Right forelimb (tissue), 1 donor: ENCODE data around the gene GAB2.

Experiments
- DNase-seq: peaks from one replicate; pipeline ENCODE4 v3.0.0-alpha.2; 2018

GAB2 gene

DNA sequence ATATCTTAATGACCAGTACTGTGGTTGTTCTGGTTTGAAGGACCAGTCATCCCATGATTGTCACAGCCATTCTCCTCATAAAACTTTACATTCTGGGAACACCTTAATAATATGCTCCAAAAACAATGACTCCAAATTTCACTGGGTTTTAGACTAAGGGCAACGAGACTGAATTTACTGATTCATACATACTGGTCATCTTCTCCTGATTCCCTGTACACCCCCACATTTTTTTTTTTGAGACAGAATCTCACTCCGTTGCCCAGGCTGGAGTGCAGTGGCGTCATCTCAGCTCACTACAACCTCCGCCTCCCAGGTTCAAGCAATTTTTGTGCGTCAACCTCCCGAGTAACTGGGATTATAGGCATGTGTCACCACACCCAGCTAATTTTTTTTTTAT lies 78.9 kb downstream of the GAB2 start:
- no peak for DNase-seq

GRCh38 chr11:78338138-78338537 lies 79.5 kb downstream of the GAB2 start:
- no peak for DNase-seq

DNA sequence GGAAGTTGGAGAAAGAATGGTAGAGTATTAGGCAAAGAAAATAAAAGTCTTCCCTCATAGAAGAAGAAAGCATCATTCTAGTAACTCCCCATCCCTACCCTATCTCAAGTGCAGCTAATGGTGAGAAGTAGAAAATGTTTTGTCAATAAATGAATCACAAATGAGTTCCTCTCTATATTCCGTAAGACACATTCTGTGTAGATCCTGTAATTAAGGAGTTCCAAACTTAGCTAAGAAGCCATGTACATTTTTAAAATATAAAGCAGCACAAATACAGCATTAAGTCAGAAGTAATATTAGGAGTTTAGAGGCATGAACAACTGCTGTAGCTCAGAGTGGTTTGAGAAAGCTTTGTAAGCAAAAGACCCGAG lies 80.1 kb downstream of the GAB2 start:
- DNase-seq, result no peak

- no peak for DNase-seq
Observed at GRCh38 chr11:78336877-78337553, 80.6 kb downstream of the GAB2 start.

DNA sequence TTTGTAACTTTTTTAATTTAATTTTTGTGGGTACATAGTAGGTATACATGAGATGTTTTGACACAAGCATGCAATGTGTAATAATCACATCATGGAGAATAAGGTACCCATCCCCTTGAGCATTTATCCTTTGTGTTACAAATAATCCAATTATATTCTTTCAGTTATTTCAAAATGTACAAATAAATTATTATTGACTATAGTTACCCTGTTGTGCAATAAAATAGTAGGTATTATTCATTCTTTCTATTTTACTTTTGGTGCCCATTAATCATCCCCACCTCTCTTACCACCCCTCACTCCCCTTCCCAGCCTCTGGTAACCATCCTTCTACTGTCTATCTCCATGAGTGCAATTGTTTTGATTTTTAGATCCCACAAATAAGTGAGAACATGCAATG lies 83.5 kb downstream of the GAB2 start:
- no peak for DNase-seq

DNA sequence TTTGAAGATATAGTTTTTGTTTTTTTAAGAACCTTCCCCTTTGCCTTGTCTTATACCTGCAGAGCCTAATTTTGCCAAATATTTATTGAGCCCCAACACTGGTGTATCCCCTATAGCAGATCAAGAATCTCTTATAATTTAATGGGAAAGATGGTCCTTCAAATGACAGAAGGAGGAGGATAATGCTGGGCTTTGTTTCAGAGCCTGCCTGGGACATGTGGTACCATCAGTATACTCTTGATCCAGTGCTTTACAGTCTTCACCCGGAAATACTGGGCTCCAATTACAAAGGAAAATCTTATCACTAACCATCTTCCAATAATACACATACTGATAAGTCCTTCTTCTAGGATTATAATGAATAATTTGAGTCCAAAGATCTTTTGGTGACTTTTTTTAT lies 84.7 kb downstream of the GAB2 start:
- DNase-seq, result no peak

DNA sequence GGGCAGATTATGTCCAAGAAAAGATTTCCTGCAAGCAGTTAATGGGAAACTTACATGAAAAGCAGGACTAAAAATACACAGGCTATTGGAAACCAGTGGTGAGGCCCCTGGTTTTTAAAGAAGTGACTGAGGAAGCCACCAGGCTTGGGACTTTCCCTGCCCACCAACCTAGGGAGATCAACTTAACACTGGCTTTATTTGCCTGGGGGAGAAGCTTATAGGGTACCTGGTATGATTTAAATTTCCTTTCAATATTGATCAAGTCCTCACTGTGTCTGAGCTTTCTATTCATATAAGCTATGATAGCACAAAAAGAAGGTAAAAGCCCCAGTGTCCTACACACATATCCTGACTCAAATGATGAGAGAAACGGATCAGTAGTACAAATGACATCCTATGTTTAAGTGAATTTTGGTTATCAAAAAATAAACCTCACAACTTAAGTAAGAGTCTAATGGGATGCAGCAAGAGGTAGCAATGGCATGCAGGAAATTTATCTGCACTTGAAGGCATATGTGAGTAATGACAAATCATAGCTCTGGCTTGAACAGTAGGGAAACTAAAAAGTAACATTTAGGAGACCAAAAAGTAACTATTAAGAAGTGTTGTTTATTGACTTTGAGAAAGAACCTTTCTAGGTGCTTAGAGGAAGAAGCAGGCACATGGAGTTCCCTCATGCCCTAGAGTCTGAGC lies 85.3 kb downstream of the GAB2 start:
- no peak for DNase-seq

- DNase-seq, result no peak
Observed at GRCh38 chr11:78331711-78332110, 85.9 kb downstream of the GAB2 start.

GRCh38 chr11:78330361-78330760 lies 87.3 kb downstream of the GAB2 start:
- DNase-seq, result no peak

- DNase-seq, result no peak
Observed at GRCh38 chr11:78327945-78328344, 89.7 kb downstream of the GAB2 start.

DNA sequence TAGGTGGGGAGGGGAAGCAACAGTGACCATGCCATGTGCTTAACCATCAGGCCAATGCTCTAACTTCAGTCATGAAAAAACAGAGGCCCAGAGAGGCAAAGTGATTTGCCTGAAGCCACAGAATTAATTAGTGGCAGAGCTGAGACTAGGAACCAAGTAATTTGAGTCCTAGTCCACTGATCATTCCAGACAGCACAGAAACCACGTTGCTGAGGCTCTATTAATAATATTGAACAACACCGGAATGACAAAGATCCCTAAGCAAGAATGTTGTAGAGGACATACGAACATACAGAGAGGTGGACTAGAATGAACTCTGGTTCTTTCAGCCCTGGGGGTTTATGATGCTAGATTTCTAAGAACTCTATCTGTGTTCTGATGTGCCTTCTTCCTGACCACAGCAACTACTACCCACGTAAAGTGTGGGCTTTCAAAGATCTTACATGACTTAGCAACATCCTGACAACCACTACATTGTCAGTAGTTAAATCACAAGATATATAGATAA lies 92.3 kb downstream of the GAB2 start:
- DNase-seq, result no peak

- DNase-seq, result no peak
Observed at GRCh38 chr11:78323363-78323762, 94.3 kb downstream of the GAB2 start.

- no peak for DNase-seq
Observed at GRCh38 chr11:78319453-78319955, 98.1 kb downstream of the GAB2 start.

DNA sequence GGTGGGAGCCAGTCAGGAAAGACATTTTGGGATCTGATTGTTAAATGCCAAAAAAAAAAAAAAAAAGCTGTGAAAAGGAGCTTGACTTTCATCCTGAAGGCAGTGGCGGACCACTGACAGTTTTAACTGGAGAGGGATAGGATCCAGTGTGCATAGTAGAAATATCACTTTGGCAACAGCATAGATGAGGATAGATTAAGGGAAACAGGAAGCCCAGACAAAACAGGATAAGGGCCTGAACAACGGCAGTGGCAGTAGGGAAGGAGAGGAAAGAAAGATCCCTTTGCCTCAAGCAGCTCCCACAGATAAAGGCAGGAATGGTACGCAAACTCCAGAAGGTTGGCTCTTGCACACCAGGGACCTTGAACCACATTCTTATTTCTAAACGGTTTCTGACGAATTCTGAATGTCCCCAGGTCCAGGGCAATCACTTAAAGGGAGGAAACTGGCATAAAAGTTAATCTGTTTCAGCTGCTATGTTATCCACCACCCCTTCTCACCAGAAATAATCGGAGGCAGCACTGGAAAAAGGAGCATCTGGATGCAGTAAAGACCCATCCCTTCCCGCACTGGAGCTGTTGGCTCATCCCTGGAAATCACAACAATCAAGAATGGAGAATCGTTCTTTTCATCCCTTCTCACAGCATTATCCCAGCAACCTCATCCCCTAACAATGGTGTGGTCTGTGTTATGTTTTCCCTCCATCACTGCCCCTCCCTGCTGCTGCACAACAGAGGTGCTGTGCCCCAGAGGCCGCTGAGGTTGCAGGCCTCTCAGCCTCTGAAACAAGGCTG lies 99.1 kb downstream of the GAB2 start:
- DNase-seq, result no peak

DNA sequence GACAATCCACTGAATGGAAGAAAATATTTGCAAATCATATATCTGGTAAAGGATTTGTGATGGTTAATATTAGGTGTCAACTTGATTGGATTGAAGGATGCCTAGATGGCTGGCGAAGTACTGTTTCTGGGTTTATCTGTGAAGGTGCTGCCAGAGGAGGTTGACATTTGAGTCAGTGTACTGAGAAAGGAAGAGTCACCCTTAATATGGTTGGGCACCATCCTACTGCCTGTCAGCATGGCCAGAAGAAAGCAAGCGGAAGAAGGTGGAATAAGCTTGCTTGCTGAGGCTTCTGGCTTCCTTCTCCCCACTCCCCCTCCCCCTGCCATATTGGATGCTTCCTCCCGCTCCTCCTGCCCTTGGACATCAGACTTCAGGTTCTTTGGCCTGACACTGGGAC lies 101.9 kb downstream of the GAB2 start:
- no peak for DNase-seq

GRCh38 chr11:78314762-78315161 lies 102.9 kb downstream of the GAB2 start:
- no peak for DNase-seq

DNA sequence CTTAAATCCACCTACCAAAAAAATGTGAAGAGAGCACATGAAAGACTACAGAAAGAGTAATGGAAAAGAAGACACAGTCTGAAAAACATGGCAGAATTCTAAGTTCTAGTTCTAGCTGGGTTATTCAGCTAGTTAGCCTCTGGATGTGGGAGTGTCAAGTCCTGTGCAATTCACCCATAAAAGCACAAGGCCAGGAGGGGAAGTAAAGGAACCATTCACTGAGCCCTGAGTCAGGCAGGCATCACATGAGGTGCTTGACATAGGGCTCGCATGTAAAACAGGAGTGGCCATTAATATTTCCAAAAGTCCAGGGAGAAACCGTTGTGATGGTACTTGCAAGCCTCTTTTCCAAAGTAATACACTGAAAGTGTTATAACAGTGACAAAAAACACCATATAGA lies 103.7 kb downstream of the GAB2 start:
- DNase-seq, result no peak

GRCh38 chr11:78313181-78313795 lies 104.3 kb downstream of the GAB2 start:
- no peak for DNase-seq

DNA sequence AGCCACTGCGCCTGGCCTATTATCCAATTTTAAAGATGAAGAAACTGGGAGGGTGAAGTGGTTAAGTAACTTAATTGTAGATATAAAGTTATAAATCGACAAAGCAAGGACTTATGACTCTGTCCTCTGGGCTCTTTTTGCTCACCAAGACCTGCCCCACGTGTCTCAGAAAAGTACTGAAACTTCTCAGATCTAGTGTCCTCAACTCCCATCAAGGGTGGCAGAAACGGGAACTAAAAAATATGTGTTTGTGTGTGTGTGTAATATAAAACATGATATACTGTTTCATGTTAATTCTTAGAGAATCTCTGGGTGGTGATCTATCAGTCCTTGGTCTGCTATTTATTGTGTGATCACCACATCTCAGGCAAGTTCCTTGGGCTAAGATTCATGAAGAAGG lies 104.9 kb downstream of the GAB2 start:
- no peak for DNase-seq

- DNase-seq, result no peak
Observed at GRCh38 chr11:78311702-78312371, 105.8 kb downstream of the GAB2 start.

DNA sequence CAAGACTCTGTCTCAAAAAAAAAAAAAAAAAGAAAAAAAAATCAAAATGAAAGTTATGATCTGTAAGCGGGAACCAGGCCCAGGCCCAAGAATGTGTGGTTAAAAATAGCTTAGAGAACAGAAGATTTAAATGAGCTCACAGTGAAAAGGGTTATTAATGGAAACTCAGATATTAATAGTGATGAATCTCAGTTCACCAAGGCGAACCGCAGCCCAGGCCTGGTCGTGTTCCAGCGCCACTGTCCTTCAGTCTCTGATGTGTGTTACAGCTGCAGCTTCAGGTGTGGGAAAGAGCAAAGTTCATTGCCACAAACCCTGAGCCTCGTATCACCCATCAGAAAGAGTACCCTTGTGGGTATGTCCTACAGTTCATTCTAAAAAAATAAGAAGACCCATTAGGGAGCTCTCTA lies 107.1 kb downstream of the GAB2 start:
- peak; percentile 55 for DNase-seq

- no peak for DNase-seq
Observed at GRCh38 chr11:78304201-78304600, 113.4 kb downstream of the GAB2 start.
